Cerebellar cortex (tissue), 1 donor: Measurements from ENCODE around the gene MTA2.
"Not testable (repeated sequence)": the region's sequence is repeated elsewhere in the genome, so short reads cannot be mapped to it uniquely, and the experiment has no call there.

Experiments
- DNase-seq: peaks from one replicate; pipeline ENCODE4 v3.0.0-alpha.2; 2015; ENCODE audit warnings: low spot score

MTA2 gene

GRCh38 chr11:62566247-62566646 lies 35.4 kb downstream of the MTA2 start:
- no peak for DNase-seq

GRCh38 chr11:62565100-62565802 lies 36.4 kb downstream of the MTA2 start:
- DNase-seq = no peak

GRCh38 chr11:62561677-62562230 lies 39.9 kb downstream of the MTA2 start:
- DNase-seq = peak; percentile 64

- DNase-seq = peak; percentile 92
Measured at GRCh38 chr11:62560566-62561103, 41.0 kb downstream of the MTA2 start.

- not testable (repeated sequence) for DNase-seq
Measured at GRCh38 chr11:62559626-62560025, 42.0 kb downstream of the MTA2 start.

- no peak for DNase-seq
Measured at GRCh38 chr11:62559204-62559603, 42.5 kb downstream of the MTA2 start.

- no peak for DNase-seq
Measured at GRCh38 chr11:62558669-62559068, 43.0 kb downstream of the MTA2 start.

GRCh38 chr11:62556875-62557631 lies 44.6 kb downstream of the MTA2 start:
- DNase-seq = peak; percentile 61

GRCh38 chr11:62556108-62556874 lies 45.4 kb downstream of the MTA2 start:
- peak; percentile 93 for DNase-seq

GRCh38 chr11:62555464-62556107 lies 46.1 kb downstream of the MTA2 start:
- DNase-seq = no peak

- DNase-seq = no peak
Measured at GRCh38 chr11:62554387-62555167, 47.1 kb downstream of the MTA2 start.

GRCh38 chr11:62553839-62554361 lies 47.8 kb downstream of the MTA2 start:
- DNase-seq = no peak

GRCh38 chr11:62553080-62553838 lies 48.4 kb downstream of the MTA2 start:
- peak; percentile 77 for DNase-seq

- DNase-seq = no peak
Measured at GRCh38 chr11:62552485-62553079, 49.1 kb downstream of the MTA2 start.

- not testable (repeated sequence) for DNase-seq
Measured at GRCh38 chr11:62550478-62550877, 51.2 kb downstream of the MTA2 start.

- DNase-seq = no peak
Measured at GRCh38 chr11:62548545-62549335, 52.9 kb downstream of the MTA2 start.

- DNase-seq = peak; percentile 43
Measured at GRCh38 chr11:62547691-62548281, 53.9 kb downstream of the MTA2 start.
